Sigmoid colon (tissue), 7 donors: Measurements from ENCODE around the gene ACR. TPM values are rescaled to one million over a fixed set of nuclear protein-coding genes. Genes with fewer than 3 reads are reported as not detected.

ENCODE experiments used
- DNase-seq: peaks from one replicate; pipeline ENCODE4 v3.0.0-alpha.2; 2019
- H3K27ac ChIP-seq, 4 donors: fragments of 200-600 bp; sonication (generic); one replicate each; pipeline ENCODE4 v1.5.1; 2016 to 2019; ENCODE audit warnings: mild to moderate bottlenecking in 1 of 4
- H3K27me3 ChIP-seq, 3 donors: fragments of 200-600 bp; sonication (generic); one replicate each; pipeline ENCODE4 v1.5.1; 2019; ENCODE audit warnings: mild to moderate bottlenecking in 1 of 3
- H3K36me3 ChIP-seq, 4 donors: fragments of 200-600 bp; sonication (generic); one replicate each; pipeline ENCODE4 v1.5.1; 2016 to 2019
- H3K4me1 ChIP-seq, 4 donors: fragments of 200-600 bp; sonication (generic); one replicate each; pipeline ENCODE4 v1.5.1; 2017 to 2019
- H3K4me3 ChIP-seq, 4 donors: fragments of 200-600 bp; sonication (generic); one replicate each; pipeline ENCODE4 v1.5.1; 2017 to 2019; ENCODE audit warnings: mild to moderate bottlenecking in 2 of 4, moderate library complexity in 1 of 4
- H3K9me3 ChIP-seq, 4 donors: fragments of 200-600 bp in 3 of 4; sonication (generic) in 3 of 4; one replicate each; pipeline versions ENCODE4 v1.5.1 to v1.6.1; 2013 to 2019
- CTCF ChIP-seq, 4 experiments: fragments of 450-650 bp in 3 of 4; fragments of 200-600 bp in 1 of 4; IDR thresholded peaks; one replicate each; pipeline ENCODE4 v1.5.1; 2016 to 2019; ENCODE audit warnings: antibody characterized with exemption in 4 of 4, mild to moderate bottlenecking in 3 of 4, moderate library complexity in 2 of 4
- EP300 ChIP-seq, 4 donors: sonication (generic); formaldehyde crosslinking; IDR thresholded peaks; one replicate each; pipeline ENCODE4 v1.6.1; 2017; ENCODE audit warnings: antibody characterized with exemption in 4 of 4
- POLR2A ChIP-seq, 2 donors: fragments of 450-650 bp; IDR thresholded peaks; one replicate each; pipeline ENCODE4 v1.6.1; 2016; ENCODE audit warnings: antibody characterized with exemption in 2 of 2, mild to moderate bottlenecking in 2 of 2, moderate library complexity in 2 of 2
- POLR2AphosphoS5 ChIP-seq, 4 donors: sonication (generic); formaldehyde crosslinking; IDR thresholded peaks; one replicate each; pipeline ENCODE4 v1.6.1; 2017; ENCODE audit warnings: antibody characterized with exemption in 4 of 4
- WGBS, 2 donors: extraction: QIAGEN DNeasy Blood & Tissue Kit; methylation state at CpG; one replicate each; pipeline ENCODE4 v1.1.7; 2013; 5-methylcytosine and 5-hydroxymethylcytosine counted together
- intact Hi-C: fragments of 100-400 bp; cut with DNase I; formaldehyde crosslinking; loops from one replicate; pipeline ENCODE4 v1.15.1; 2023
- polyA plus RNA-seq, 3 donors: library from polyadenylated mRNA; stranded (reverse); fragments of 200-250 nt; gene quantifications; one replicate each; pipeline ENCODE4 v1.2.3, GENCODE V29; 2013
- total RNA-seq, 4 donors: library from RNA; depleted of rRNA; stranded (reverse); fragments of >200 nt; gene quantifications; one replicate each; pipeline ENCODE4 v1.1.0, GENCODE V29; 2016
- donor health status: healthy with polysubstance abuse.
- donor health status: Bipolar disorder and iron deficiency.
- donor health status: healthy.

ACR gene
- total and polyA plus RNA-seq, 7 donors = 0.06 to 0.68 TPM; not detected in 5

- DNase-seq = no peak
- 75 to 77% methylated on average over 3 of the region's 3 CpGs for WGBS, 2 donors
- intact Hi-C loops = no loop called here
- Histone ChIP-seq H3K9me3 (no peaks in the 10 kb centered on the region), H3K4me3 (no peak overlapping the region), H3K27me3 (peaks cover 0 to 7% (median 0%) of the 10 kb centered on the region in 3 donors), H3K36me3 (no peaks in the 10 kb centered on the region), H3K4me1 (peaks cover 0 to 17% (median 14%) of the 10 kb centered on the region in 4 donors), H3K27ac (no peak overlapping the region)
- TF ChIP-seq EP300 (IDR thresholded peaks at IDR 0.05) (no peak), CTCF (IDR thresholded peaks at IDR 0.05) (no peak), POLR2A (IDR thresholded peaks at IDR 0.05) (no peak), POLR2AphosphoS5 (IDR thresholded peaks at IDR 0.05) (no peak)
These were observed 43.9 kb upstream of the ACR start for GRCh38 chr22:50694099-50694605.

- intact Hi-C loops = loop anchor here (5.0 kb wide), 1 partner anchor 68 kb away; the partner anchor contains the start of gene ARSA
- TF ChIP-seq POLR2AphosphoS5 (IDR thresholded peaks at IDR 0.05) = no peak
- no peak for TF ChIP-seq POLR2A (IDR thresholded peaks at IDR 0.05)
- no peak for TF ChIP-seq CTCF (IDR thresholded peaks at IDR 0.05)
- TF ChIP-seq EP300 (IDR thresholded peaks at IDR 0.05) = no peak
- peaks cover 0 to 17% (median 14%) of the 10 kb centered on the region in 4 donors for H3K4me1 ChIP-seq
- H3K36me3 ChIP-seq = no peaks in the 10 kb centered on the region
- peaks cover 0 to 7% (median 0%) of the 10 kb centered on the region in 3 donors for H3K27me3 ChIP-seq
- DNase-seq = peak; percentile 56
- 90 to 94% methylated on average over 18 of the region's 18 CpGs for WGBS, 2 donors
- no peak overlapping the region for H3K27ac ChIP-seq
- H3K9me3 ChIP-seq = no peaks in the 10 kb centered on the region
- H3K4me3 ChIP-seq = no peak overlapping the region
These were observed 43.1 kb upstream of the ACR start for GRCh38 chr22:50694766-50695420.

- intact Hi-C loops = loop anchor here (5.0 kb wide), 1 partner anchor 68 kb away; the partner anchor contains the start of gene ARSA
- no peak overlapping the region for H3K27ac ChIP-seq
- peak; percentile 52 for DNase-seq
- no peaks in the 10 kb centered on the region for H3K9me3 ChIP-seq
- H3K4me3 ChIP-seq = no peak overlapping the region
- H3K36me3 ChIP-seq = no peaks in the 10 kb centered on the region
- WGBS, 2 donors = 51 to 81% methylated on average over 18 of the region's 18 CpGs
- TF ChIP-seq POLR2AphosphoS5 (IDR thresholded peaks at IDR 0.05) (no peak), CTCF (IDR thresholded peaks at IDR 0.05) (no peak), EP300 (IDR thresholded peaks at IDR 0.05) (no peak), POLR2A (IDR thresholded peaks at IDR 0.05) (no peak)
- H3K4me1 ChIP-seq = peaks cover 0 to 17% (median 14%) of the 10 kb centered on the region in 4 donors
- peaks cover 0 to 7% (median 0%) of the 10 kb centered on the region in 3 donors for H3K27me3 ChIP-seq
These were observed 42.4 kb upstream of the ACR start for GRCh38 chr22:50695421-50696250.

- Histone ChIP-seq H3K27ac (no peak overlapping the region), H3K4me3 (peak overlapping the region in 2 of 4 donors; percentile 53 to 63), H3K27me3 (peaks cover 0 to 7% (median 0%) of the 10 kb centered on the region in 3 donors), H3K9me3 (no peaks in the 10 kb centered on the region), H3K36me3 (no peaks in the 10 kb centered on the region), H3K4me1 (peaks cover 0 to 17% (median 14%) of the 10 kb centered on the region in 4 donors)
- TF ChIP-seq POLR2AphosphoS5 (IDR thresholded peaks at IDR 0.05) (no peak), POLR2A (IDR thresholded peaks at IDR 0.05) (no peak), EP300 (IDR thresholded peaks at IDR 0.05) (no peak), CTCF (IDR thresholded peaks at IDR 0.05) (no peak)
- 62 to 74% methylated on average over 21 of the region's 21 CpGs for WGBS, 2 donors
- DNase-seq = peak; percentile 40
- intact Hi-C loops = loop anchor here (5.0 kb wide), 1 partner anchor 69 kb away; the partner anchor contains the start of gene ARSA
These were observed 41.7 kb upstream of the ACR start for GRCh38 chr22:50696251-50696798.
